ENCODE results near the gene ATG2A. TPM values are rescaled to one million over a fixed set of nuclear protein-coding genes. Genes with fewer than 3 reads are reported as not detected.

ATG2A gene
- polyA plus RNA-seq, 3 donors: 2.6 to 24.9 (median 4.0) TPM

GRCh38 chr11:64855596-64856304, 61.3 kb downstream of the ATG2A start:
- intact Hi-C loops (cut with micrococcal nuclease): loop anchor here (2.0 kb wide), 2 partner anchors 15 to 33 kb away; no protein-coding TSS in a partner anchor
- peaks cover 97% of the 10 kb centered on the region for H3K4me1 Mint-ChIP-seq
- H3K27ac ChIP-seq (ENCODE audit: low read depth in 1 of 2, low read length in 2 of 2): peak overlapping the region; percentile 52 to 85
- H3K4me1 ChIP-seq (ENCODE audit: control insufficient read depth in 1 of 2, insufficient read depth in 2 of 2, low read length in 2 of 2): peaks cover 98 to 100% of the 10 kb centered on the region in 2 donors
- peaks cover 54% of the 10 kb centered on the region for H4K20me1 ChIP-seq (ENCODE audit: insufficient read depth, low read length)
- H3K79me2 ChIP-seq (ENCODE audit: insufficient read depth, low read length): peaks cover 54% of the 10 kb centered on the region
- no peaks in the 10 kb centered on the region for H3K27me3 ChIP-seq (ENCODE audit: control insufficient read depth in 2 of 2, insufficient read depth in 2 of 2, low read length in 2 of 2)
- peaks cover 0 to 2% (median 0%) of the 10 kb centered on the region in 7 donors for H3K9me3 Mint-ChIP-seq
- peaks cover 72 to 82% of the 10 kb centered on the region in 2 donors for H3K36me3 Mint-ChIP-seq
- WGBS (ENCODE audit: insufficient coverage): 72% methylated on average over 11 of the region's 22 CpGs
- no peaks in the 10 kb centered on the region for H3K9me3 ChIP-seq (replicated peaks in 1 of 2; ENCODE audit: control insufficient read depth in 1 of 2, insufficient read depth in 1 of 2, low read length in 2 of 2)
- no peak overlapping the region for H2AFZ ChIP-seq (ENCODE audit: insufficient read depth, low read depth, low read length, poor library complexity, severe bottlenecking)
- no peak for TF ChIP-seq CTCF (IDR thresholded peaks at IDR 0.05)
- peak in 2 of 3 donors; percentile 40 to 65 for DNase-seq
- peak overlapping the region in 1 of 3 experiments; percentile 47 for H3K4me3 ChIP-seq (replicated peaks in 1 of 3; ENCODE audit: low read depth in 2 of 3, low read length in 3 of 3)
- H3K4me3 Mint-ChIP-seq: peak overlapping the region; percentile 68 to 73
- H3K27ac Mint-ChIP-seq: peak overlapping the region; percentile 83 to 97 (median 90)
- peaks cover 3 to 10% (median 3%) of the 10 kb centered on the region in 3 donors for H3K27me3 Mint-ChIP-seq (ENCODE audit: low read depth in 3 of 3)
- peaks cover 24 to 28% of the 10 kb centered on the region in 2 donors for H3K36me3 ChIP-seq (replicated peaks in 1 of 2; ENCODE audit: control insufficient read depth in 1 of 2, insufficient read depth in 2 of 2, low read length in 2 of 2)
- H3K4me2 ChIP-seq (replicated peaks; ENCODE audit: extremely low read depth, low read length, poor library complexity, severe bottlenecking): peak overlapping the region; percentile 48
- H3K9ac ChIP-seq (ENCODE audit: insufficient read depth, low read length, poor library complexity, severe bottlenecking): peak overlapping the region; percentile 65

- no peaks in the 10 kb centered on the region for H3K9me3 ChIP-seq (replicated peaks in 1 of 2; ENCODE audit: control insufficient read depth in 1 of 2, insufficient read depth in 1 of 2, low read length in 2 of 2)
- peak overlapping the region; percentile 48 for H3K4me2 ChIP-seq (replicated peaks; ENCODE audit: extremely low read depth, low read length, poor library complexity, severe bottlenecking)
- H3K27me3 ChIP-seq (ENCODE audit: control insufficient read depth in 2 of 2, insufficient read depth in 2 of 2, low read length in 2 of 2): no peaks in the 10 kb centered on the region
- Mint-ChIP-seq H3K4me1 (peaks cover 88% of the 10 kb centered on the region), H3K27me3 (ENCODE audit: low read depth in 3 of 3) (peaks cover 3 to 10% (median 3%) of the 10 kb centered on the region in 3 donors), H3K4me3 (peak overlapping the region; percentile 58 to 73), H3K9me3 (peaks cover 0 to 2% (median 0%) of the 10 kb centered on the region in 7 donors), H3K36me3 (peaks cover 70 to 76% of the 10 kb centered on the region in 2 donors), H3K27ac (peak overlapping the region; percentile 83 to 97 (median 90))
- peak; percentile 91 to 95 (median 92) for DNase-seq
- TF ChIP-seq CTCF (IDR thresholded peaks at IDR 0.05): no peak
- peak overlapping the region; percentile 52 to 85 for H3K27ac ChIP-seq (ENCODE audit: low read depth in 1 of 2, low read length in 2 of 2)
- H3K79me2 ChIP-seq (ENCODE audit: insufficient read depth, low read length): peaks cover 44% of the 10 kb centered on the region
- intact Hi-C loops (cut with micrococcal nuclease): loop anchor here in 1 of 2 donors (2.0 kb wide), 1 partner anchor 34 kb away; no protein-coding TSS in a partner anchor
- H3K9ac ChIP-seq (ENCODE audit: insufficient read depth, low read length, poor library complexity, severe bottlenecking): peak overlapping the region; percentile 65
- peaks cover 49% of the 10 kb centered on the region for H4K20me1 ChIP-seq (ENCODE audit: insufficient read depth, low read length)
- H2AFZ ChIP-seq (ENCODE audit: insufficient read depth, low read depth, low read length, poor library complexity, severe bottlenecking): no peak overlapping the region
- H3K4me1 ChIP-seq (ENCODE audit: control insufficient read depth in 1 of 2, insufficient read depth in 2 of 2, low read length in 2 of 2): peaks cover 89 to 91% of the 10 kb centered on the region in 2 donors
- H3K4me3 ChIP-seq (replicated peaks in 1 of 3; ENCODE audit: low read depth in 2 of 3, low read length in 3 of 3): peak overlapping the region in 1 of 3 experiments; percentile 47
- WGBS (ENCODE audit: insufficient coverage): 86% methylated on average over 32 of the region's 45 CpGs
- H3K36me3 ChIP-seq (replicated peaks in 1 of 2; ENCODE audit: control insufficient read depth in 1 of 2, insufficient read depth in 2 of 2, low read length in 2 of 2): peaks cover 24 to 28% of the 10 kb centered on the region in 2 donors
Observed at GRCh38 chr11:64854534-64855502, 62.2 kb downstream of the ATG2A start.
